Measurements from ENCODE around the gene ABCC4. TPM values are rescaled to one million over a fixed set of nuclear protein-coding genes. Genes with fewer than 3 reads are reported as not detected.

The ABCC4 gene
- total and polyA plus RNA-seq, 8 donors = 1.5 to 87.2 (median 29.7) TPM

DNA sequence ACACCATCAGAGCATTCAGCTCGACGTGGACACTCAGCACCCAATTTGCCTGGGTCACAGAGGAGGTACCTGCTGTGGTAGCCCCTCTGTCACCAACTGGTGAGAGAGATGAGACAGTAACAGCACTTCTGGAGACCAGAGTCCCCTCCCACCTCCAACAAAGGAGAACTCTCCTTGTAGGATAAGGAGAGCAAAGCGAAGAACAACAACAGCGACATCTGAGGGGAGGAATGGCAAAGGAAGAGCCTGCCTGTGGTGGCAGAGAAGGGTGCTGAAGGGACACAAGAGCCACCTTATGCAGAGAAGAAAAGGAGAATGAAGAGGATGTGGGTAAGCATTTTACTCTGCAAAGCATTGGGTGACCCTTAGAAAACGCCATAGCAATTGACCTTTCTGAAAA, 167.8 kb downstream of the ABCC4 start:
- H3K36me3 ChIP-seq = peaks cover 0 to 5% (median 0%) of the 10 kb centered on the region in 4 donors
- peaks cover 0 to 16% (median 0%) of the 10 kb centered on the region in 3 donors for H3K27me3 ChIP-seq
- WGBS, 5 donors = 94 to 99% (median 97%) methylated on average over 5 of the region's 5 CpGs
- no peaks in the 10 kb centered on the region for H3K9me3 ChIP-seq
- peaks cover 0 to 19% (median 7%) of the 10 kb centered on the region in 4 donors for H3K4me1 ChIP-seq
- no peak overlapping the region for H3K27ac ChIP-seq
- TF ChIP-seq, protein P1, sequence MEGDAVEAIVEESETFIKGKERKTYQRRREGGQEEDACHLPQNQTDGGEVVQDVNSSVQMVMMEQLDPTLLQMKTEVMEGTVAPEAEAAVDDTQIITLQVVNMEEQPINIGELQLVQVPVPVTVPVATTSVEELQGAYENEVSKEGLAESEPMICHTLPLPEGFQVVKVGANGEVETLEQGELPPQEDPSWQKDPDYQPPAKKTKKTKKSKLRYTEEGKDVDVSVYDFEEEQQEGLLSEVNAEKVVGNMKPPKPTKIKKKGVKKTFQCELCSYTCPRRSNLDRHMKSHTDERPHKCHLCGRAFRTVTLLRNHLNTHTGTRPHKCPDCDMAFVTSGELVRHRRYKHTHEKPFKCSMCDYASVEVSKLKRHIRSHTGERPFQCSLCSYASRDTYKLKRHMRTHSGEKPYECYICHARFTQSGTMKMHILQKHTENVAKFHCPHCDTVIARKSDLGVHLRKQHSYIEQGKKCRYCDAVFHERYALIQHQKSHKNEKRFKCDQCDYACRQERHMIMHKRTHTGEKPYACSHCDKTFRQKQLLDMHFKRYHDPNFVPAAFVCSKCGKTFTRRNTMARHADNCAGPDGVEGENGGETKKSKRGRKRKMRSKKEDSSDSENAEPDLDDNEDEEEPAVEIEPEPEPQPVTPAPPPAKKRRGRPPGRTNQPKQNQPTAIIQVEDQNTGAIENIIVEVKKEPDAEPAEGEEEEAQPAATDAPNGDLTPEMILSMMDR (IDR thresholded peaks at IDR 0.05) = no peak
- TF ChIP-seq POLR2AphosphoS5 (IDR thresholded peaks at IDR 0.05) = no peak
- TF ChIP-seq EP300 (IDR thresholded peaks at IDR 0.05) = no peak
- TF ChIP-seq POLR2A (IDR thresholded peaks at IDR 0.05) = no peak
- intact Hi-C loops (cut with DNase I; ENCODE audit: low total_unique reads) = no loop called here
- DNase-seq = no peak
- H3K4me3 ChIP-seq = no peak overlapping the region

GRCh38 chr13:95129004-95129403, 172.2 kb downstream of the ABCC4 start:
- H3K27me3 ChIP-seq = peaks cover 0 to 12% (median 0%) of the 10 kb centered on the region in 3 donors
- 49 to 82% (median 51%) methylated on average over 3 of the region's 3 CpGs for WGBS, 5 donors
- no peak overlapping the region for H3K4me3 ChIP-seq
- peaks cover 0 to 5% (median 0%) of the 10 kb centered on the region in 4 donors for H3K36me3 ChIP-seq
- peaks cover 6 to 36% (median 16%) of the 10 kb centered on the region in 4 donors for H3K4me1 ChIP-seq
- no peak for DNase-seq
- peak overlapping the region in 4 of 5 donors; percentile 63 to 74 (median 68) for H3K27ac ChIP-seq
- intact Hi-C loops (cut with DNase I; ENCODE audit: low total_unique reads) = no loop called here
- no peaks in the 10 kb centered on the region for H3K9me3 ChIP-seq
- TF ChIP-seq, protein P1 (IDR thresholded peaks at IDR 0.05) = no peak
- TF ChIP-seq POLR2AphosphoS5 (IDR thresholded peaks at IDR 0.05) = no peak
- no peak for TF ChIP-seq POLR2A (IDR thresholded peaks at IDR 0.05)
- TF ChIP-seq EP300 (IDR thresholded peaks at IDR 0.05) = no peak

DNA sequence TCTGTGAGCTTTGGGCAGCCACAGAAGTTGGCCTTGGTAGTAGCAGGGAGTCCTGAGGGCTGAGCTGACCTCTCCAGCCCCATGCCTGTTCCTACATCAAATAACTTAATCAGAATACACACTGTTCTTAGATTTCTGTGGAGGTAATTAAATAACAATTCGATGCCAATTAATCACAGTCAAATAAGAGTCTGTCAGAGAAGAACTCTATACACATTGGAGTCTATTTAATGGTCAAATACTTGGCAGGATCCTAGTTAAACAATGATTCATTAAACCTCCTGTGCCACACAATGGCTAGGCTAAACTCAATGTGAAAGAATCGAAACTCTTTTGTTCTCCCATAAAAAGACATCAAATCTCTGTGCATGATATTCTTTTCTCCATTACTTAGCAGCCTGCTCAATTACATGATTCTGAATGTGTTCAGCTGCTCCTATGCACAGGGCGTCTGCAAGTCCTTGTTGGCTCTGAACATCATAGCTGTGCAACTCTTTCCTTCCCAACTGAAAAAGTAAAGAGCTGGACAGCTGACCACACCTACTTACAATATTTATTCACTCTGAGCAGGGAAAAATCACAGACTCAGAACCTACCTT, 173.1 kb downstream of the ABCC4 start:
- 27 to 45% (median 40%) methylated on average over 3 of the region's 3 CpGs for WGBS, 5 donors
- H3K4me3 ChIP-seq = no peak overlapping the region
- H3K27me3 ChIP-seq = peaks cover 0 to 12% (median 0%) of the 10 kb centered on the region in 3 donors
- DNase-seq = peak; percentile 52 to 66
- peaks cover 6 to 42% (median 16%) of the 10 kb centered on the region in 4 donors for H3K4me1 ChIP-seq
- H3K27ac ChIP-seq = peak overlapping the region; percentile 63 to 78 (median 74)
- TF ChIP-seq EP300 (IDR thresholded peaks at IDR 0.05) (no peak), POLR2AphosphoS5 (IDR thresholded peaks at IDR 0.05) (peak in 1 of 3 donors; percentile 10)
- H3K9me3 ChIP-seq = no peaks in the 10 kb centered on the region
- intact Hi-C loops (cut with DNase I; ENCODE audit: low total_unique reads) = no loop called here
- peaks cover 0 to 5% (median 0%) of the 10 kb centered on the region in 4 donors for H3K36me3 ChIP-seq

DNA sequence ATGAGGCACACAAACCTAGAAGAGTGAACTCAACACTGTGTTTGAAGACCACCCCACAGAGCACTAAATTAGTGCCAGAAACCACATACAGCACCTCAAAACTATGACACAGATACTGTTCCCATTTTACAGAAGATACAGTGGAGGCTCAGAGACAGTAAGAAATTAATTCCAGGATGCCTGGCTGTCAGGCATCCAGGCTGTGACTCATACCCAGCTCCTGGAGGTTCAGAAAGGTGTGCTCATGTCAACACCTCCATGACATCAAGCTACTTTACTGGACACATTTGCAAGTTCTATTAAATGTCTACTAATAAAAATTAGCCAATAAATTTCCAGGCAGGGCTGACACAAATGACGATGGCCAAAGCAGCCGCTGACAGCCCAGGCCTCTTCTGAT, 176.3 kb downstream of the ABCC4 start:
- intact Hi-C loops (cut with DNase I; ENCODE audit: low total_unique reads) = no loop called here
- peak overlapping the region in 1 of 5 donors; percentile 56 for H3K27ac ChIP-seq
- TF ChIP-seq EP300 (IDR thresholded peaks at IDR 0.05) (no peak), POLR2A (IDR thresholded peaks at IDR 0.05) (no peak), POLR2AphosphoS5 (IDR thresholded peaks at IDR 0.05) (no peak)
- TF ChIP-seq, protein P1 (IDR thresholded peaks at IDR 0.05) = no peak
- H3K9me3 ChIP-seq = no peaks in the 10 kb centered on the region
- peaks cover 6 to 32% (median 11%) of the 10 kb centered on the region in 4 donors for H3K4me1 ChIP-seq
- no peaks in the 10 kb centered on the region for H3K36me3 ChIP-seq
- no peak for DNase-seq
- 84 to 94% (median 87%) methylated on average over 2 of the region's 2 CpGs for WGBS, 5 donors
- no peak overlapping the region for H3K4me3 ChIP-seq
- H3K27me3 ChIP-seq = no peaks in the 10 kb centered on the region

DNA sequence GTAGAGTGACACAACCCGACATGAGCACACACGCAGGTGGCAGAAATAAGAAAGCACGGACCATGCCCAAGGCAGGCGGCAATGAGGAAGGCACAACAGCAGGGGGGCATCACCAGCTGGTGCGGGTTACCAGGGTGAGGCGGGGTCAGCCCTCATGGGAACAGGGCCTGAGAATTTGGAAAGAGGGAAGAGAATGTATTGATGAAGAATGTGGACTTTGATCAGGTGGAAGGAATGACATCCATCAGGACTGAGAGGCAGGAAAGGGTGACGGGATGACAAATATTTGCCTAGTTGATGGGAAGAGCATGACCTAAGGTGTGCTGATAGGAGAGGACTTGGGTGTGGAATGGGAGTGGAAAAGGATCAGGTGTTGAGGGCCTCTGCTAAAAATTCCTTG, 177.5 kb downstream of the ABCC4 start:
- Histone ChIP-seq H3K9me3 (no peaks in the 10 kb centered on the region), H3K4me3 (no peak overlapping the region), H3K4me1 (peaks cover 6 to 26% (median 10%) of the 10 kb centered on the region in 4 donors), H3K27me3 (no peaks in the 10 kb centered on the region), H3K27ac (peak overlapping the region in 2 of 5 donors; percentile 10 to 56), H3K36me3 (no peaks in the 10 kb centered on the region)
- TF ChIP-seq, protein P1 (IDR thresholded peaks at IDR 0.05) = no peak
- TF ChIP-seq POLR2AphosphoS5 (IDR thresholded peaks at IDR 0.05) (peak in 2 of 3 donors; percentile 72 to 78), EP300 (IDR thresholded peaks at IDR 0.05) (no peak), POLR2A (IDR thresholded peaks at IDR 0.05) (no peak)
- 62 to 80% (median 72%) methylated on average over 7 of the region's 7 CpGs for WGBS, 5 donors
- DNase-seq = peak in 1 of 2 donors; percentile 52
- intact Hi-C loops (cut with DNase I; ENCODE audit: low total_unique reads) = no loop called here

Measured in stomach (tissue), 9 donors.